ENCODE measurements around the gene EREG. TPM values are rescaled to one million over a fixed set of nuclear protein-coding genes. Genes with fewer than 3 reads are reported as not detected.

Gene EREG, protein sequence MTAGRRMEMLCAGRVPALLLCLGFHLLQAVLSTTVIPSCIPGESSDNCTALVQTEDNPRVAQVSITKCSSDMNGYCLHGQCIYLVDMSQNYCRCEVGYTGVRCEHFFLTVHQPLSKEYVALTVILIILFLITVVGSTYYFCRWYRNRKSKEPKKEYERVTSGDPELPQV
- 10 to 100 TPM; 28.8 to 38.0 (median 32.7) TPM for total RNA-seq (2021; fragmentation: NEBNext Ultra II Directional; extraction: Animal tissue kit (Norgen Biotek cat#: 25700))
- long read RNA-seq, full-length matches to known transcripts, result 15 of 39 reads
- long read RNA-seq, partial matches to known transcripts, result 3 of 39 reads
- long read RNA-seq, other reads (novel, unspliced or antisense), result 21 of 39 reads

DNA sequence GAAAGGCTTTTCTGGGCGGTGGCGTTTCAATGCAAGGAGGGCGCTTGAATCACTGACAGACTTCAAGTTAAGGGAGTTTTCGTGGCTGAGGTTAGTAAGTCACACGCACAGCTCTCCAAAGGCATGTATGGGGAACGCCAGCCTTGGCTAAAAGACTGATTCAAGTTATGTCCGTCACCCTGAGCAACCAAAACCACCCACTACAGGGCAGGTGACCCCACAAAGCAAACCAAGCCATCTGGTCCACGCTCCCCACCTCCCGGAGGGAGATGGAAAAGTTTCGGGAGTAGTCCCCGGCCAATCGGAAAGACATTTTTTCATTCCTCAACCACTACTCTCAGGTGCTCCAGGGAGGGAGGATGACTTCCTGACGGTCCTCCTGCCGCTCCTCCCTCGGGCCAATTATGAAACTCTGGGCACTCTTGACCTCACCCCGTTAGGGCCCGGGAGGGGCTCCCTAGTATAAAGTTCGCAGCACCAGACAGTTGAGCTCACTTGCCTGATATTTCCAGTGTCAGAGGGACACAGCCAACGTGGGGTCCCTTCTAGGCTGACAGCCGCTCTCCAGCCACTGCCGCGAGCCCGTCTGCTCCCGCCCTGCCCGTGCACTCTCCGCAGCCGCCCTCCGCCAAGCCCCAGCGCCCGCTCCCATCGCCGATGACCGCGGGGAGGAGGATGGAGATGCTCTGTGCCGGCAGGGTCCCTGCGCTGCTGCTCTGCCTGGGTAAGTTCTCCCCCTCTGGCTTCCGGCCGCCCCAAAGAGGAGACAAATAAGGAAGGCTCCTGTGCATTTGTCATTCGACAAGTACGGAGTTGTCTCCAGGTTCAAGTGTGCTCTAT, at the start of gene EREG:
Gene EREG (plus strand): TSS at position 494 of the 840 bp plus-strand sequence. CDS start 164 bp downstream, at position 658.
- Mint-ChIP-seq H3K27me3 (ENCODE audit: insufficient read depth) (no peaks in the 10 kb centered on the region), H3K36me3 (ENCODE audit: low read depth) (peaks cover 11% of the 10 kb centered on the region), H3K4me1 (ENCODE audit: low read depth) (peaks cover 69% of the 10 kb centered on the region), H3K9me3 (no peaks in the 10 kb centered on the region), H3K27ac (peak within 1 kb of the TSS; percentile 95), H3K4me3 (peak within 1 kb of the TSS; percentile 97)
- TF ChIP-seq, protein P1, sequence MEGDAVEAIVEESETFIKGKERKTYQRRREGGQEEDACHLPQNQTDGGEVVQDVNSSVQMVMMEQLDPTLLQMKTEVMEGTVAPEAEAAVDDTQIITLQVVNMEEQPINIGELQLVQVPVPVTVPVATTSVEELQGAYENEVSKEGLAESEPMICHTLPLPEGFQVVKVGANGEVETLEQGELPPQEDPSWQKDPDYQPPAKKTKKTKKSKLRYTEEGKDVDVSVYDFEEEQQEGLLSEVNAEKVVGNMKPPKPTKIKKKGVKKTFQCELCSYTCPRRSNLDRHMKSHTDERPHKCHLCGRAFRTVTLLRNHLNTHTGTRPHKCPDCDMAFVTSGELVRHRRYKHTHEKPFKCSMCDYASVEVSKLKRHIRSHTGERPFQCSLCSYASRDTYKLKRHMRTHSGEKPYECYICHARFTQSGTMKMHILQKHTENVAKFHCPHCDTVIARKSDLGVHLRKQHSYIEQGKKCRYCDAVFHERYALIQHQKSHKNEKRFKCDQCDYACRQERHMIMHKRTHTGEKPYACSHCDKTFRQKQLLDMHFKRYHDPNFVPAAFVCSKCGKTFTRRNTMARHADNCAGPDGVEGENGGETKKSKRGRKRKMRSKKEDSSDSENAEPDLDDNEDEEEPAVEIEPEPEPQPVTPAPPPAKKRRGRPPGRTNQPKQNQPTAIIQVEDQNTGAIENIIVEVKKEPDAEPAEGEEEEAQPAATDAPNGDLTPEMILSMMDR (IDR thresholded peaks at IDR 0.05), result peak; percentile 24; the same call in 1 of the 2 replicates
- peak; percentile 86 for DNase-seq

DNA sequence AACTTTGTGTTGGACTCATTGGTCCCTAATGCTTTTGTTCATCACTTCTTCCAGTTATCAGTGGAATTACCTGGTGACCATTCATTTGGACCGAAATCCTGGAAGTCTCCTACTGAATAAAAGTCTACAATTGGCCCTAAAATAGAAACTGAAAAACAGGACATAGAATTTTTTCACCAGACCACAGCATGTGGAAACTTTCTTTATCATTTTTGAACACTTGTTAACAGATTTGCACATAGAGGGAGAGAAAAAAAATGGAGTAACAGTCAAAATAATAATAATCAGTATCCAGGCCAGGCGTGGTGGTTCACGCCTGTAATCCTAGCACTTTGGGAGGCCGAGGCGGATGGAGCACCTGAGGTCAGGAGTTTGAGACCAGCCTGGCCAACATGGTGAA, 49.6 kb upstream of the EREG start:
- TF ChIP-seq, protein P1 (IDR thresholded peaks at IDR 0.05), result no peak
- DNase-seq, result no peak
- Mint-ChIP-seq H3K27me3 (ENCODE audit: insufficient read depth) (no peaks in the 10 kb centered on the region), H3K9me3 (no peaks in the 10 kb centered on the region), H3K27ac (no peak overlapping the region), H3K36me3 (ENCODE audit: low read depth) (no peaks in the 10 kb centered on the region), H3K4me1 (ENCODE audit: low read depth) (peaks cover 31% of the 10 kb centered on the region), H3K4me3 (no peak overlapping the region)

DNA sequence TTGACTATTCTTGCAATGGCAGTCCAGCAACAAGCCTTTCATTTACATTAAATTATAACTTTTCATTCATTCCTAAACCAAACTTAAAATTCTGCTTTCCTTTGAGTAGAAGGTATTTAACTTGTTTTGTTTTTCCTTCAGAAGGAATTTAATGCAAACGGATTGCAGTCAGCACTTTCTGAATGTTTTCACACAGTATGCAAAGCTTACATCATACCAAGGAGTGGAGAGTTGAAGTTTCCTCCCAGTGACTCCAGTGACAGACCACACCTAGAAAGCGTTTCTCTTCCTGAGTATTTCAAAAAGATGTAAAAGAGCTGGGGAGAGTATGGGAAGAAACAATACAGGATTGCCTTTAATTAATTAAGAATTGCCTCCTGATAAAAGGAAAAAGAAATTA, 48.5 kb upstream of the EREG start:
- no peaks in the 10 kb centered on the region for H3K36me3 Mint-ChIP-seq (ENCODE audit: low read depth)
- TF ChIP-seq, protein P1 (IDR thresholded peaks at IDR 0.05), result no peak
- no peak for DNase-seq
- H3K9me3 Mint-ChIP-seq, result no peaks in the 10 kb centered on the region
- H3K27me3 Mint-ChIP-seq (ENCODE audit: insufficient read depth), result no peaks in the 10 kb centered on the region
- H3K4me3 Mint-ChIP-seq, result no peak overlapping the region
- no peak overlapping the region for H3K27ac Mint-ChIP-seq
- peaks cover 41% of the 10 kb centered on the region for H3K4me1 Mint-ChIP-seq (ENCODE audit: low read depth)

DNA sequence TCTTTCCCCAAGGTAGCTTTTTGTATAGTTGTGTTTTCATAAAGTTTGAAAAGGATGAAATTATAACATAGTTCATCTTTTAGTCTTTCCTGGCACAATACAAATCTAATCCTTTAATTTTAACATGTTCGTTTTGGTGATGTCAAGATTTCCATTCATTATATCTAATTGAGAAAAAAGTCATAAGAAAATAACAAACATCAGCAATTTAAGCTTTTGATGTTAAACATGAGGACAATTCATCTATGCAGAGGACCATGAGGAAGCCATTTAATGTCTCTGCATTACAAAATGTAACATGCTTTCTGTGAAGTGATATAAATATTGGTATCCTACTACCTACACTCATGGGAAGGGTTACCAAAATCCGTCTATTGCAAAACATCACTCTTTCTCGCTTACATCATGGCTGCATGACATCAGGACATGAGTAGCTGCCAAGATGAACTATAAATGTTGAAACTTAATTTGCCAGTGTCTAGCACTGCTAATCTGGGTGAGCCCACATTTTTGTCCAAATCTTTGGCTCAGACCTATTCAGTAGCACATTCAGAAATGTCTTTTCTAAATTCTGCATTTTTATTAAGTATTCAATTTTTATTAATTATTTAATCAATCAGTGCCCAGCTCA, 47.2 kb upstream of the EREG start:
- Mint-ChIP-seq H3K27ac (no peak overlapping the region), H3K4me3 (no peak overlapping the region), H3K36me3 (ENCODE audit: low read depth) (no peaks in the 10 kb centered on the region), H3K4me1 (ENCODE audit: low read depth) (peaks cover 38% of the 10 kb centered on the region), H3K27me3 (ENCODE audit: insufficient read depth) (no peaks in the 10 kb centered on the region), H3K9me3 (no peaks in the 10 kb centered on the region)
- TF ChIP-seq, protein P1 (IDR thresholded peaks at IDR 0.05), result no peak
- DNase-seq, result no peak

DNA sequence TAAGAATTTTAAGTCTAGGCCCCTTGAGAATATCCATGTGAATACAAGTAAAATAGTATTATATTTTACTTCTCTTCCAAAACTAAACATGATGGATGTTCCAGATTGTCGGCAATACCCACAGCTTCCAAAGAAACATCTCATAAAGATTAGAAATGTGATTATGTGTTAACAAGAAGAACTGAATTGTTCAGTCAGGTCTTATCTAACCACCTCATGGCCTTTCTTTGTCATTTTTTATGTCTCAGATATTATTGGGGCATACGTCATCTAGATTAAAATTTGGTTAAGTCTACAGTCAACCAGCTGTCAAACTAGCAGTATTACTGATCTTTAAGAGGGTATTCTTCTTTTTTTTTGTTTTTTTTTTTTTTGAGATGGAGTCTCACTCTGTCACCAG, 46.7 kb upstream of the EREG start:
- Mint-ChIP-seq H3K27me3 (ENCODE audit: insufficient read depth) (no peaks in the 10 kb centered on the region), H3K27ac (no peak overlapping the region), H3K9me3 (no peaks in the 10 kb centered on the region), H3K4me3 (no peak overlapping the region), H3K36me3 (ENCODE audit: low read depth) (no peaks in the 10 kb centered on the region), H3K4me1 (ENCODE audit: low read depth) (peaks cover 38% of the 10 kb centered on the region)
- DNase-seq, result no peak
- TF ChIP-seq, protein P1 (IDR thresholded peaks at IDR 0.05), result no peak
